Suprapubic skin (tissue), 4 donors: ENCODE results near the gene PARVB. TPM values are rescaled to one million over a fixed set of nuclear protein-coding genes. Genes with fewer than 3 reads are reported as not detected.

Source experiments
- DNase-seq, 2 donors: peaks; one replicate each; pipeline ENCODE4 v3.0.0-alpha.2; 2019; ENCODE audit warnings: low spot score in 2 of 2
- H3K27ac ChIP-seq: fragments of 200-600 bp; sonication (generic); one replicate; pipeline ENCODE4 v1.5.1; 2019
- H3K27me3 ChIP-seq: fragments of 200-600 bp; sonication (generic); one replicate; pipeline ENCODE4 v1.5.1; 2019
- H3K36me3 ChIP-seq: fragments of 200-600 bp; sonication (generic); one replicate; pipeline ENCODE4 v1.5.1; 2019
- H3K4me1 ChIP-seq: fragments of 200-600 bp; sonication (generic); one replicate; pipeline ENCODE4 v1.5.1; 2019
- H3K4me3 ChIP-seq: fragments of 200-600 bp; sonication (generic); one replicate; pipeline ENCODE4 v1.5.1; 2019; ENCODE audit warnings: mild to moderate bottlenecking
- H3K9me3 ChIP-seq: fragments of 200-600 bp; sonication (generic); one replicate; pipeline ENCODE4 v1.5.1; 2019
- EP300 ChIP-seq: sonication (generic); formaldehyde crosslinking; IDR thresholded peaks from one replicate; pipeline ENCODE4 v1.6.1; 2017; ENCODE audit warnings: antibody characterized with exemption
- POLR2A ChIP-seq, 2 donors: fragments of 450-650 bp; IDR thresholded peaks; one replicate each; pipeline ENCODE4 v1.6.1; 2017; ENCODE audit warnings: antibody characterized with exemption in 2 of 2, mild to moderate bottlenecking in 2 of 2, moderate library complexity in 2 of 2
- POLR2AphosphoS5 ChIP-seq, 3 donors: sonication (generic); formaldehyde crosslinking; IDR thresholded peaks; one replicate each; pipeline ENCODE4 v1.6.1; 2017; ENCODE audit warnings: antibody characterized with exemption in 3 of 3
- WGBS: methylation state at CpG from one replicate; pipeline ENCODE4 v1.1.5; 2018; 5-methylcytosine and 5-hydroxymethylcytosine counted together
- total RNA-seq, 4 donors: library from RNA; depleted of rRNA; stranded (reverse); fragments of >200 nt; gene quantifications; one replicate each; pipeline ENCODE4 v1.1.0, GENCODE V29; 2016
- TF ChIP-seq, protein P1 (sequence below), 2 donors: fragments of 200-600 bp in 1 of 2; fragments of 450-650 bp in 1 of 2; sonication (generic) in 1 of 2; IDR thresholded peaks; one replicate each; pipeline ENCODE4 v1.5.1; 2016 to 2019; ENCODE audit warnings: antibody characterized with exemption in 2 of 2, mild to moderate bottlenecking in 1 of 2, moderate library complexity in 1 of 2

PARVB gene
- total RNA-seq, 4 donors from 2014 or later: 9.7 to 17.8 (median 13.3) TPM

DNA sequence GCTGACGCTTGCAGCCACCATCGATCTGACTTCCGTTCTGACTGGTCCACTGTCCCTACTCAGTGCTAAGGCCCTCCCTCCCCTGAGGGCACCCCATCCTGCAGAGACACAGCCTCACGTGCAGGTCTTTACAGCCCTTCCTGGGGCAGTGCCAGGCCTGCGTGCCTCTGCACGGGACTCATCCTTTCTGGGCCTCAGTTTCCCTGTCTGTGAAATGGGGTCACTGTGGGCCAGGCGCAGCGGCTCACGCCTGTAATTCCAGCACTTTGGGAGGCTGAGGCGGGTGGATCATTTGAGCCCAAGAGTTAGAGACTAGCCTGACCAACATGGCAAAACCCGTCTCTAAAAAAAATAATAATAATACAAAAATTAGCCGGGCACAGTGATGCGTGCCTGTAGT lies 138.9 kb downstream of the PARVB start:
- Histone ChIP-seq H3K27me3 (no peaks in the 10 kb centered on the region), H3K4me1 (no peaks in the 10 kb centered on the region), H3K27ac (no peak overlapping the region), H3K9me3 (no peaks in the 10 kb centered on the region), H3K36me3 (peaks cover 11% of the 10 kb centered on the region), H3K4me3 (no peak overlapping the region)
- no peak for DNase-seq
- WGBS: 76% methylated on average over 11 of the region's 13 CpGs
- TF ChIP-seq, protein P1, sequence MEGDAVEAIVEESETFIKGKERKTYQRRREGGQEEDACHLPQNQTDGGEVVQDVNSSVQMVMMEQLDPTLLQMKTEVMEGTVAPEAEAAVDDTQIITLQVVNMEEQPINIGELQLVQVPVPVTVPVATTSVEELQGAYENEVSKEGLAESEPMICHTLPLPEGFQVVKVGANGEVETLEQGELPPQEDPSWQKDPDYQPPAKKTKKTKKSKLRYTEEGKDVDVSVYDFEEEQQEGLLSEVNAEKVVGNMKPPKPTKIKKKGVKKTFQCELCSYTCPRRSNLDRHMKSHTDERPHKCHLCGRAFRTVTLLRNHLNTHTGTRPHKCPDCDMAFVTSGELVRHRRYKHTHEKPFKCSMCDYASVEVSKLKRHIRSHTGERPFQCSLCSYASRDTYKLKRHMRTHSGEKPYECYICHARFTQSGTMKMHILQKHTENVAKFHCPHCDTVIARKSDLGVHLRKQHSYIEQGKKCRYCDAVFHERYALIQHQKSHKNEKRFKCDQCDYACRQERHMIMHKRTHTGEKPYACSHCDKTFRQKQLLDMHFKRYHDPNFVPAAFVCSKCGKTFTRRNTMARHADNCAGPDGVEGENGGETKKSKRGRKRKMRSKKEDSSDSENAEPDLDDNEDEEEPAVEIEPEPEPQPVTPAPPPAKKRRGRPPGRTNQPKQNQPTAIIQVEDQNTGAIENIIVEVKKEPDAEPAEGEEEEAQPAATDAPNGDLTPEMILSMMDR (IDR thresholded peaks at IDR 0.05): no peak
- TF ChIP-seq POLR2A (IDR thresholded peaks at IDR 0.05) (no peak), POLR2AphosphoS5 (IDR thresholded peaks at IDR 0.05) (no peak)

GRCh38 chr22:44163536-44163935 lies 139.4 kb downstream of the PARVB start:
- Histone ChIP-seq H3K36me3 (peaks cover 6% of the 10 kb centered on the region), H3K4me1 (no peaks in the 10 kb centered on the region), H3K9me3 (no peaks in the 10 kb centered on the region), H3K27ac (no peak overlapping the region), H3K4me3 (no peak overlapping the region), H3K27me3 (no peaks in the 10 kb centered on the region)
- TF ChIP-seq, protein P1 (IDR thresholded peaks at IDR 0.05): no peak
- TF ChIP-seq EP300: no peak
- no peak for TF ChIP-seq POLR2A (IDR thresholded peaks at IDR 0.05)
- no peak for TF ChIP-seq POLR2AphosphoS5 (IDR thresholded peaks at IDR 0.05)
- no peak for DNase-seq
- WGBS: 85% methylated on average over 17 of the region's 18 CpGs

DNA sequence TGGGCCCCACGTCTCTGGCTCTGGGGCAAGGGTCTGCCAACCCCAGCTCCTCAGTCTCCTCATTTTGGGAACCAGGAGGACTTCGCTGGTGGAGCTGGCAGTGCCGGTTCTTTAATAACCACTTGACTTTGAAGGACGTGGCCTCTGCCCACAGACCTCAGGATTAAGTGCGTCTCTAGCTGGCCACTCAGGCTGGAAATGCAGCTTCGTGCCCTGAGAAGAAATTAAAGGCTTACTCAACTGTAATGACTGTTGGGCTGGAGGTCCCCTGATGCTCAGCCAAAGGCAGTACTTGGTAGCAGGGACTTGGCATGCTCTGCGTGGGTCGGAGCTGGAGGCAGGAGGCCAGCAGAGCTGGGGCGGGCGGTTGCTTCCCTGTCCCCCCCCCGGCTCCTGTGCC lies 139.9 kb downstream of the PARVB start:
- Histone ChIP-seq H3K4me1 (no peaks in the 10 kb centered on the region), H3K4me3 (no peak overlapping the region), H3K27me3 (no peaks in the 10 kb centered on the region), H3K36me3 (peaks cover 4% of the 10 kb centered on the region), H3K9me3 (no peaks in the 10 kb centered on the region), H3K27ac (no peak overlapping the region)
- 77% methylated on average over 7 of the region's 11 CpGs for WGBS
- no peak for DNase-seq
- TF ChIP-seq EP300: no peak

DNA sequence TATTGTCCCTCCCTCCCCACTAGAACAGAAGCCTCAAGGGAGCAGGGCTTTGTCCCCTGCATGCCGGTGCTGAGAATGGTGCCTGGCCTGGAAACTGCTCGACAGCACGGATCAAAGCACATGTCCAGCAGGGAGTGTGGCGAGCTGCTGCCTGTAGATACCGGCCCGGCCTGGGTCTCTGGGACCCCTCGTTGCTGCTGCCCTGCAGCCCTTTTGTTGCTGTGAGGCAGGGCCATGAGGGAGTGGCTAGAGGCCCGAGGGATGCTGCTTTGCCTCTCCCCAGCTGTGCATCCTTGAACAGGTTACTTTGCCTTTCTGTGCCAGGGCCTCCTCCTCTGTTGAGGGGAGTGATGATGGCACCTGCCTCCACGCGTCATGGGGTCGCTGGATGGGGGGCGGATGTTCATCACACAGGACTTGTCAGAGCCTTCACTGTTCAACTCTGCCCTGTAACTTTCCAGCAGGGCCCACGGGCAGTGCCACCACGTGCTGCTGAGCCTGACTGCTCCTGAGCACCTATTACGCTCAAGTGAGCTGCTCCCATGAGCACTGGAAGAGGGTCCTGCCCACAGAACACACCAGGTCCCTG lies 141.3 kb downstream of the PARVB start:
- peaks cover 5% of the 10 kb centered on the region for H3K36me3 ChIP-seq
- WGBS: 94% methylated on average over 7 of the region's 15 CpGs
- H3K27me3 ChIP-seq: no peaks in the 10 kb centered on the region
- no peak overlapping the region for H3K27ac ChIP-seq
- DNase-seq: no peak
- no peaks in the 10 kb centered on the region for H3K4me1 ChIP-seq
- H3K4me3 ChIP-seq: no peak overlapping the region
- no peaks in the 10 kb centered on the region for H3K9me3 ChIP-seq
- TF ChIP-seq POLR2AphosphoS5 (IDR thresholded peaks at IDR 0.05) (no peak), POLR2A (IDR thresholded peaks at IDR 0.05) (no peak), EP300 (no peak)
- TF ChIP-seq, protein P1 (IDR thresholded peaks at IDR 0.05): no peak

- H3K4me3 ChIP-seq: no peak overlapping the region
- no peaks in the 10 kb centered on the region for H3K9me3 ChIP-seq
- H3K36me3 ChIP-seq: peaks cover 5% of the 10 kb centered on the region
- no peak for DNase-seq
- TF ChIP-seq POLR2A (IDR thresholded peaks at IDR 0.05): no peak
- TF ChIP-seq POLR2AphosphoS5 (IDR thresholded peaks at IDR 0.05): no peak
- TF ChIP-seq, protein P1 (IDR thresholded peaks at IDR 0.05): no peak
- no peaks in the 10 kb centered on the region for H3K4me1 ChIP-seq
- H3K27me3 ChIP-seq: no peaks in the 10 kb centered on the region
- 95% methylated on average over 7 of the region's 20 CpGs for WGBS
- no peak overlapping the region for H3K27ac ChIP-seq
These were observed 142.6 kb downstream of the PARVB start for GRCh38 chr22:44166498-44167276.
